DMS53 (cell line): Measurements from ENCODE around the gene NPHP4.
"Not testable (repeated sequence)": the region's sequence is repeated elsewhere in the genome, so short reads cannot be mapped to it uniquely, and the experiment has no call there.

Source experiments
- DNase-seq: peaks from one replicate; lab custom pipeline; 2025; lab: John Stamatoyannopoulos, UW

NPHP4 gene

GRCh38 chr1:6023346-6023745 lies 31.1 kb upstream of the NPHP4 start:
- DNase-seq: no peak

- DNase-seq: no peak
These were observed 30.0 kb upstream of the NPHP4 start for GRCh38 chr1:6022193-6022592.

GRCh38 chr1:6019166-6019845 lies 27.1 kb upstream of the NPHP4 start:
- DNase-seq: no peak

GRCh38 chr1:6017654-6018053 lies 25.4 kb upstream of the NPHP4 start:
- not testable (repeated sequence) for DNase-seq

GRCh38 chr1:6016191-6016865 lies 24.1 kb upstream of the NPHP4 start:
- no peak for DNase-seq

- no peak for DNase-seq
These were observed 22.1 kb upstream of the NPHP4 start for GRCh38 chr1:6014130-6014999.

- DNase-seq: no peak
These were observed 21.3 kb upstream of the NPHP4 start for GRCh38 chr1:6013491-6013890.

GRCh38 chr1:6012529-6013318 lies 20.5 kb upstream of the NPHP4 start:
- DNase-seq: no peak

GRCh38 chr1:6011946-6012258 lies 19.7 kb upstream of the NPHP4 start:
- no peak for DNase-seq

- DNase-seq: peak; percentile 61
These were observed 19.1 kb upstream of the NPHP4 start for GRCh38 chr1:6011161-6011945.

GRCh38 chr1:6010554-6010953 lies 18.3 kb upstream of the NPHP4 start:
- DNase-seq: no peak

- no peak for DNase-seq
These were observed 17.2 kb upstream of the NPHP4 start for GRCh38 chr1:6009120-6010040.

- DNase-seq: no peak
These were observed 16.5 kb upstream of the NPHP4 start for GRCh38 chr1:6008696-6009095.

GRCh38 chr1:6008084-6008415 lies 15.8 kb upstream of the NPHP4 start:
- DNase-seq: no peak

GRCh38 chr1:6007318-6008083 lies 15.3 kb upstream of the NPHP4 start:
- DNase-seq: no peak

- no peak for DNase-seq
These were observed 14.7 kb upstream of the NPHP4 start for GRCh38 chr1:6006882-6007281.

- no peak for DNase-seq
These were observed 13.2 kb upstream of the NPHP4 start for GRCh38 chr1:6005276-6005917.

- no peak for DNase-seq
These were observed 12.3 kb upstream of the NPHP4 start for GRCh38 chr1:6004412-6005123.
